COR-L47 (cell line): Measurements from ENCODE around the gene LDLRAP1.
"Not testable (repeated sequence)": the region's sequence is repeated elsewhere in the genome, so short reads cannot be mapped to it uniquely, and the experiment has no call there.

Experiments
- DNase-seq: peaks from one replicate; lab custom pipeline; 2025; lab: John Stamatoyannopoulos, UW

The LDLRAP1 gene

GRCh38 chr1:25543425-25544242 lies at the start of gene LDLRAP1:
LDLRAP1 (plus strand) TSS chr1:25543606; CDS start chr1:25543699, 93 bp downstream.
- no peak for DNase-seq

GRCh38 chr1:25494952-25495351 lies 48.5 kb upstream of the LDLRAP1 start:
- no peak for DNase-seq

- no peak for DNase-seq
These were observed 42.7 kb upstream of the LDLRAP1 start for GRCh38 chr1:25500694-25501093.

- DNase-seq, result no peak
These were observed 42.0 kb upstream of the LDLRAP1 start for GRCh38 chr1:25501235-25502058.

GRCh38 chr1:25502957-25503356 lies 40.4 kb upstream of the LDLRAP1 start:
- no peak for DNase-seq

- DNase-seq, result peak; percentile 29
These were observed 39.6 kb upstream of the LDLRAP1 start for GRCh38 chr1:25503551-25504426.

- no peak for DNase-seq
These were observed 38.5 kb upstream of the LDLRAP1 start for GRCh38 chr1:25504706-25505595.

- DNase-seq, result no peak
These were observed 37.6 kb upstream of the LDLRAP1 start for GRCh38 chr1:25505656-25506385.

- DNase-seq, result not testable (repeated sequence)
These were observed 36.6 kb upstream of the LDLRAP1 start for GRCh38 chr1:25506566-25507463.

GRCh38 chr1:25513666-25514065 lies 29.7 kb upstream of the LDLRAP1 start:
- DNase-seq, result no peak

GRCh38 chr1:25515033-25515432 lies 28.4 kb upstream of the LDLRAP1 start:
- no peak for DNase-seq

GRCh38 chr1:25516686-25517085 lies 26.7 kb upstream of the LDLRAP1 start:
- DNase-seq, result no peak

GRCh38 chr1:25517476-25518394 lies 25.7 kb upstream of the LDLRAP1 start:
- DNase-seq, result no peak

GRCh38 chr1:25519624-25520023 lies 23.8 kb upstream of the LDLRAP1 start:
- DNase-seq, result no peak

- no peak for DNase-seq
These were observed 22.9 kb upstream of the LDLRAP1 start for GRCh38 chr1:25520446-25521061.

- DNase-seq, result no peak
These were observed 21.3 kb upstream of the LDLRAP1 start for GRCh38 chr1:25522031-25522655.

GRCh38 chr1:25523542-25523941 lies 19.9 kb upstream of the LDLRAP1 start:
- DNase-seq, result no peak
